ENCODE data around the gene PRODH2.

DNA sequence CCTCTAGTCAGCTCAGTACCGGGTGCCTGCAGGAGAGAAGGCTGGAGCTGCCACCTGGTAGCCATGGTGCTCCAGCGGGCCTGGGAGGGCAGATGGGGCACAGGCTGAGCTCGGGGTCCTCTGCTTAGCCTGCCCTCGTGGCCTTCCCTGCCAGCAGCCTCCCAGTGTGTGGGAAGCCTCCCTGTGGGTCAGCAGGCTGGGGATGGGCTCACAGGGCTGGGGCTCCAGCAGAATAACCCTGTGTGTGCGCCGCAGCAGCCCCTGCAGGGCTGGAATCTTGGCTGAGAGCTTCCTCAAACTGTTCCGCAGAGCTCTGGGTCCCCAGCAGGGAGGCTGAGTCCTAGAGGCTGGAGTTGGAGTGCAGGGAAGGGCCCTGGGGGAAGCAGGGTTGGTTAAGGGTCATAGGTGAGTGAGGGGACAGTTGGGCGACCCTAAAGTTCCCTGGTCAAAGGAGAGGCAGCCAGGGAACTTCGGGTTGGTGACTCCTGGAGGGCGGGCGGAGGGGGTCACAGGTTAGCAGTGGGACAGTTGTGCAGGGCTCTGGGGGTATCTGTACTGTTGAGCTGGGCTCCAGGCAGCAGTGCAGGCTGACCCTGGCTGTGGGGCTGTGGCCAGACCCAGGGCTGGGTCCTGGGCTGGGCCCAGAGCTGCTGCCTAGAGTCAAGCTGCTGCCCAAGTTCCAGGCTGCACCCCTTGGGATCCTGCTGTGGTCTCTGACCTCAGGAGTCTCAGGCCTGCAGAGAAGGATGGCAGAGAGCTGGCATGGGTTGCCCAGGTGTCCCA is 23.3 kb downstream of the PRODH2 start:
- TF ChIP-seq TAF1 (IDR thresholded peaks at IDR 0.05; ENCODE audit: borderline replicate concordance, insufficient read depth, low read length) (no peak), REST (IDR thresholded peaks at IDR 0.05; ENCODE audit: insufficient read depth in 1 of 2, low read depth in 2 of 2, low read length in 2 of 2) (no peak), SIN3A (IDR thresholded peaks at IDR 0.05; ENCODE audit: borderline replicate concordance, insufficient read depth, low read length) (no peak), POLR2AphosphoS5 (IDR thresholded peaks at IDR 0.05; ENCODE audit: low read depth, low read length) (no peak), FOXP2 (optimal IDR thresholded peaks at IDR 0.05; ENCODE audit: borderline replicate concordance, extremely low read depth, extremely low read length, insufficient read depth) (no peak)
